HG03280 (cell line): ENCODE data around the gene TMSB4X.
A peak's percentile ranks its signal among the peaks of the same experiment; 100 is the strongest.
"Not testable (repeated sequence)": the region's sequence is repeated elsewhere in the genome, so short reads cannot be mapped to it uniquely, and the experiment has no call there.

Source experiments
- ATAC-seq: cut with Tn5 transposase; IDR thresholded peaks from one replicate; pipeline ENCODE4 v1.9.1; 2021; ENCODE audit warnings: mild to moderate bottlenecking, moderate library complexity; ENCODE audit not compliant: unreplicated experiment

The TMSB4X gene

GRCh38 chrX:12974796-12975669 lies at the start of gene TMSB4X:
Gene TMSB4X, plus strand, starts transcription at chrX:12975110.
- ATAC-seq = peak; percentile 48

- ATAC-seq = no peak
These were observed 45.2 kb upstream of the TMSB4X start for GRCh38 chrX:12929701-12930100.

- no peak for ATAC-seq
These were observed 44.8 kb upstream of the TMSB4X start for GRCh38 chrX:12930150-12930549.

- ATAC-seq = no peak
These were observed 42.7 kb upstream of the TMSB4X start for GRCh38 chrX:12932244-12932643.

GRCh38 chrX:12934850-12935249 lies 40.1 kb upstream of the TMSB4X start:
- no peak for ATAC-seq

- ATAC-seq = no peak
These were observed 38.0 kb upstream of the TMSB4X start for GRCh38 chrX:12936947-12937346.

- ATAC-seq = not testable (repeated sequence)
These were observed 34.4 kb upstream of the TMSB4X start for GRCh38 chrX:12940471-12940870.

GRCh38 chrX:12943592-12943991 lies 31.3 kb upstream of the TMSB4X start:
- ATAC-seq = not testable (repeated sequence)

GRCh38 chrX:12944452-12944851 lies 30.5 kb upstream of the TMSB4X start:
- ATAC-seq = not testable (repeated sequence)

GRCh38 chrX:12945494-12945893 lies 29.4 kb upstream of the TMSB4X start:
- ATAC-seq = no peak

- no peak for ATAC-seq
These were observed 28.5 kb upstream of the TMSB4X start for GRCh38 chrX:12946406-12946805.

GRCh38 chrX:12946838-12947544 lies 27.9 kb upstream of the TMSB4X start:
- no peak for ATAC-seq

GRCh38 chrX:12947545-12948235 lies 27.2 kb upstream of the TMSB4X start:
- ATAC-seq = no peak

GRCh38 chrX:12948495-12948894 lies 26.4 kb upstream of the TMSB4X start:
- no peak for ATAC-seq

- ATAC-seq = no peak
These were observed 25.5 kb upstream of the TMSB4X start for GRCh38 chrX:12949205-12949926.

GRCh38 chrX:12949927-12950656 lies 24.8 kb upstream of the TMSB4X start:
- ATAC-seq = peak; percentile 46

GRCh38 chrX:12950851-12951594 lies 23.9 kb upstream of the TMSB4X start:
- peak; percentile 59 for ATAC-seq

- ATAC-seq = no peak
These were observed 23.3 kb upstream of the TMSB4X start for GRCh38 chrX:12951595-12951975.

- ATAC-seq = no peak
These were observed 21.5 kb upstream of the TMSB4X start for GRCh38 chrX:12953420-12953819.
